DND-41 (cell line): ENCODE data around the gene LAMA4.

ENCODE experiments used
- ATAC-seq: fragments of 200-7000 bp; cut with Tn5 transposase; 3 replicates; pipeline ENCODE4 v1.9.1; 2021; ENCODE audit warnings: low read depth; ENCODE audit not compliant: insufficient read depth
- DNase-seq: peaks from one replicate; pipeline ENCODE4 v3.0.0-alpha.2; 2020
- H2AFZ ChIP-seq: 2 replicates; pipeline ENCODE4 v1.6.0; 2012; ENCODE audit warnings: low read depth, low read length
- H3K27ac ChIP-seq: 2 replicates; pipeline ENCODE4 v1.5.1; 2012; ENCODE audit warnings: low read length, inconsistent platforms
- H3K27me3 ChIP-seq: fragments of 200-600 bp; sonication (generic); 2 replicates; pipeline ENCODE4 v1.6.0; 2012; ENCODE audit warnings: low read length, mild to moderate bottlenecking, inconsistent platforms; ENCODE audit not compliant: insufficient read depth, poor library complexity
- H3K36me3 ChIP-seq: 2 replicates; pipeline ENCODE4 v1.5.1; 2012; ENCODE audit warnings: low read length, inconsistent platforms; ENCODE audit not compliant: insufficient read depth
- H3K4me1 ChIP-seq: 2 replicates; pipeline ENCODE4 v1.5.1; 2012; ENCODE audit warnings: mild to moderate bottlenecking, low read length; ENCODE audit not compliant: insufficient read depth
- H3K4me2 ChIP-seq: 2 replicates; pipeline ENCODE4 v1.6.0; 2012; ENCODE audit warnings: mild to moderate bottlenecking, moderate library complexity, low read length, inconsistent platforms; ENCODE audit not compliant: insufficient read depth
- H3K4me3 ChIP-seq, 2 experiments: fragments of 200-600 bp in 1 of 2; shearing (Covaris generic) in 1 of 2; 2 replicates each; pipeline ENCODE4 v1.5.1; 2012 to 2016; ENCODE audit warnings: inconsistent platforms in 2 of 2, low read length in 2 of 2, mild to moderate bottlenecking in 2 of 2, low read depth in 1 of 2, moderate library complexity in 1 of 2
- H3K79me2 ChIP-seq: 2 replicates; pipeline ENCODE4 v1.6.0; 2012; ENCODE audit warnings: low read length, inconsistent platforms; ENCODE audit not compliant: insufficient read depth
- H3K9ac ChIP-seq: 2 replicates; pipeline ENCODE4 v1.6.0; 2012; ENCODE audit warnings: low read depth, mild to moderate bottlenecking, inconsistent platforms, low read length, moderate library complexity
- H3K9me3 ChIP-seq: 2 replicates; pipeline ENCODE4 v1.5.1; 2012; ENCODE audit warnings: low read length, moderate library complexity, mild to moderate bottlenecking, inconsistent platforms; ENCODE audit not compliant: insufficient read depth, severe bottlenecking
- H4K20me1 ChIP-seq: 2 replicates; pipeline ENCODE4 v1.6.0; 2012; ENCODE audit warnings: low read length; ENCODE audit not compliant: insufficient read depth
- CTCF ChIP-seq: IDR thresholded peaks from 2 replicates; pipeline ENCODE4 v1.5.1; 2012; ENCODE audit warnings: borderline replicate concordance, low read length, moderate library complexity, mild to moderate bottlenecking; ENCODE audit not compliant: poor library complexity, severe bottlenecking; ENCODE audit errors: extremely low read depth
- EZH2 ChIP-seq: IDR thresholded peaks from 3 replicates; pipeline ENCODE4 v1.6.1; 2012; ENCODE audit warnings: borderline replicate concordance, low read depth, mild to moderate bottlenecking, moderate library complexity, low read length, inconsistent platforms; ENCODE audit not compliant: severe bottlenecking

Gene LAMA4

GRCh38 chr6:112163295-112164257 is 90.8 kb downstream of the LAMA4 start:
- TF ChIP-seq EZH2 = no peak
- peak; percentile 93 for TF ChIP-seq CTCF
- no peaks in the 10 kb centered on the region for H3K36me3 ChIP-seq
- H3K9me3 ChIP-seq = no peaks in the 10 kb centered on the region
- H3K27me3 ChIP-seq = peaks cover 22% of the 10 kb centered on the region
- H3K4me3 ChIP-seq = peak overlapping the region in 1 of 2 experiments; percentile 11; a peak in 2 of 4 replicates
- ATAC-seq (peak; percentile 98), DNase-seq (peak; percentile 77)
- no peaks in the 10 kb centered on the region for H3K79me2 ChIP-seq
- no peak overlapping the region for H3K27ac ChIP-seq
- H3K4me2 ChIP-seq = peak overlapping the region; percentile 56
- peaks cover 17% of the 10 kb centered on the region for H3K4me1 ChIP-seq
- H4K20me1 ChIP-seq = no peaks in the 10 kb centered on the region
- peak overlapping the region; percentile 50 for H2AFZ ChIP-seq
- no peak overlapping the region for H3K9ac ChIP-seq

GRCh38 chr6:112160745-112161144 is 93.6 kb downstream of the LAMA4 start:
- H2AFZ ChIP-seq = no peak overlapping the region
- H3K4me2 ChIP-seq = no peak overlapping the region
- H3K79me2 ChIP-seq = no peaks in the 10 kb centered on the region
- no peak overlapping the region for H3K4me3 ChIP-seq
- no peak for ATAC-seq
- no peaks in the 10 kb centered on the region for H4K20me1 ChIP-seq
- TF ChIP-seq CTCF (no peak), EZH2 (no peak)
- peaks cover 17% of the 10 kb centered on the region for H3K4me1 ChIP-seq
- DNase-seq = no peak
- no peaks in the 10 kb centered on the region for H3K36me3 ChIP-seq
- peaks cover 24% of the 10 kb centered on the region for H3K27me3 ChIP-seq
- no peak overlapping the region for H3K27ac ChIP-seq
- no peaks in the 10 kb centered on the region for H3K9me3 ChIP-seq
- no peak overlapping the region for H3K9ac ChIP-seq

GRCh38 chr6:112156668-112157067 is 97.7 kb downstream of the LAMA4 start:
- no peaks in the 10 kb centered on the region for H4K20me1 ChIP-seq
- H3K79me2 ChIP-seq = no peaks in the 10 kb centered on the region
- H3K4me2 ChIP-seq = no peak overlapping the region
- no peak overlapping the region for H2AFZ ChIP-seq
- H3K4me1 ChIP-seq = no peaks in the 10 kb centered on the region
- H3K4me3 ChIP-seq = no peak overlapping the region
- no peak for ATAC-seq
- H3K36me3 ChIP-seq = no peaks in the 10 kb centered on the region
- no peaks in the 10 kb centered on the region for H3K9me3 ChIP-seq
- peaks cover 9% of the 10 kb centered on the region for H3K27me3 ChIP-seq
- H3K9ac ChIP-seq = no peak overlapping the region
- DNase-seq = no peak
- H3K27ac ChIP-seq = no peak overlapping the region
- TF ChIP-seq EZH2 (no peak), CTCF (no peak)
